RPMI7951 (cell line): ENCODE results near the gene COMMD1. TPM values are rescaled to one million over a fixed set of nuclear protein-coding genes. Genes with fewer than 3 reads are reported as not detected.
"Not testable (repeated sequence)": the region's sequence is repeated elsewhere in the genome, so short reads cannot be mapped to it uniquely, and the experiment has no call there.

Source experiments
- DNase-seq: peaks from one replicate; pipeline ENCODE4 v3.0.0-alpha.2; 2012; ENCODE audit warnings: low read depth
- total RNA-seq: library from RNA; depleted of rRNA; stranded (reverse); fragments of >200 nt; shearing (Covaris generic); gene quantifications from 2 replicates; pipeline ENCODE4 v1.2.3, GENCODE V29; 2014

The COMMD1 gene
- total RNA-seq, 1 experiment from 2014 or later, result 78.7 TPM

DNA sequence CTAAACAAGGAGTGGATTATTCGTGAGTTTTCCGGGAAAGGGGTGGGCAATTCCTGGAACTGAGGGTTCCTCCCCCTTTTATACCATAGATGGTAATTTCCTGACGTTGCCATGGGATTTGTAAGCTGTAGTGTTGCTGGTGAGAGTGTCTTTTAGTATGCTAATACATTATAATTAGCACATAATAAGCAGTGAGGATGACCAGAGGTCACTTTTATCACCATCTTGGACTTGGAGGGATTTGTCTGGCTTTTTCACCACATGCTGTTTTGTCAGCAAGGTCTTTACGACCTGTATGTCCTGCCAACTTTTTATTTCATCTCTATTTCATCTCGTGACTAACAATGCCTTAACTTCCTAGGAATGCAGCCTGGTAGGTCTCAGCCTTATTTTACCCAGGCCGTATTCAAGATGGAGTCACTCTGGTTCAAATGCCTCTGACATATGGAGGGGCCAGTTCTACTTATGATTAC is 165.7 kb downstream of the COMMD1 start:
- no peak for DNase-seq

DNA sequence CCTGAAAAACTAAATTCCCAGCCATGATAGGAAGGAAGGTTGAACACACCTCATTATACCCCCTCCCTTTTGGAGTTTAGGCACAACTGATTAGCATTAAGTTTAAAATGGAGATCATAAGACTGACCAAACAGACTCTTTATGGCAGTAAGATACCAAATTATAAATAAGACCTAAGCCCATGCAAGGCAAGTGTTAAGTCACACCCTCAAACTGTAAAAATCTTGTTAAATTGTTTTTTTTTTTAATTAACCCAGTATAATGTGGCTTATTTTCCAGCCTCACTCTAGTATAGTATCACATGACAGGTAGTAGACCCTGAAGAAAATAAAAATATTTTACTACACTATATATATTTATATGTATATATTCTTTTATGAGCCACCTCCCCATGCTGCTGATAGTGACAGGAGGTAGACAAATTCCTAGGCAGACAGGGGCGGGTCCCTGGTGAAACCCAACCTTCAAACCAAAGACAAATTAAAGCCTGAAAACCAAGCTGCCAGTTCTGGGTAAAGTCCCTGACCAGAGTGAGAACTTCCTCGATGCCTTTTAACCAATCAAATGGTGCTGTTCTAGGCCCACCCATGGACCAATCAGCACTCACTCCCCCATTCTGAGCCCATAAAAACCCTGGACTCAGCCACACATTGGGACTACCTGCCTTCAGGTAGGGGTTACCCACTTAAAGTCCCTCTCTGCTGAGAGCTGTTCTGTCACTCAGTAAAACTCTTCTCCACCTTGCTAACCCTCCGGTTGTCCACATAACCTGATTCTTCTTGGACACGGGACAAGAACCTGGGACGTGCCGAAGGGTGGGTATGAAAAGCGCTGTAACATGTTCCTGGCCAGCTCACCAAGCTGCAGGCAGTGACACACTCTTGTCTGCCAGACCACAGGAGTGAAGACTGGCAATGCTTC is 166.5 kb downstream of the COMMD1 start:
- no peak for DNase-seq

DNA sequence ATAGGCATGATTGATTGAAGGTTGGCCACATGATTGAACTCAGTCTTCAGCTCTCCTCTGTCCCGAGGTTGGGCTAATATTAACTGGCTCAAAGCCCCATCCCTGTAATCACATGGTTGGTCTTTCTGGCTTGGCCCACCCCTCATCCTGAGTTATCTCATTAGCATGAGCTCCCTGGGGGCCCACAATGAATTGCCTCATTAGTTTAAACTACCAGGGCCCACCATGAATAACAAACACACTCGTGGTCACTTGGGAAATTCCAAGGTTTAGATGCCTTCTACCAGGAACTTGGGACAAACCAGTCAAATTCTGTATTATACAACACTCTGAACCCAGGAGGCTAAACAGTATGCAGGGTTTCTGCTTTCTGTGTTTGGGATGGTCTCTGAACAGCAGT is 168.8 kb downstream of the COMMD1 start:
- no peak for DNase-seq

DNA sequence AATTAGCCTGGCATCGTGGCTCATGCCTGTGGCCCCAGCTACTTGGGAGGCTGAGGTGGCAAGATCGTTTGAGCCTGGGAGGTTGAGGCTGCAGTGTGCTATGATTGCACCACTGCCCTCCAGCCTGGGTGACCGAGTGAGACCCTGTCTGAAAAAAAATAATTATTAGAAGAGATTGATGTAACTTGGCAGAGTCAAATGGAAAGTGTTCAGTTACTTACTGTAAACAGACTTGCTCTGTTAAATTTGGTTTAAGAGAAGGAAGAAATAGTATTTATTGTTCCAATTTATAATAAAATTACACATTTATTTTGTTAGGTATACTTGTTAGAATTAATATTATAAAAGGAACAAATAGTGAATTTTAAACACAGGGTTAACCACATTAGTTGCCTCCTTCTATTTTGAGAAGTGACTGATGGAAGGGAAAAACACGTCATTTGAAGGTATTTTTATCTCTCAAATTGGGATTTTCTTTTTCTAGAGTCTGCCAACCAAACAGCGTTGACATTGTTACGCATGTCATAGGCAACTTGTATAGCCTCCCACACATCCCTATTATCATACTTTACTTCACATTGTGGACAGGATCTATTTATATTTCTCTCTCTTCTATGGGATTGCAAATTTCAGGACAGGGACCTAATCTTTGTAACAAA is 171.6 kb downstream of the COMMD1 start:
- no peak for DNase-seq

DNA sequence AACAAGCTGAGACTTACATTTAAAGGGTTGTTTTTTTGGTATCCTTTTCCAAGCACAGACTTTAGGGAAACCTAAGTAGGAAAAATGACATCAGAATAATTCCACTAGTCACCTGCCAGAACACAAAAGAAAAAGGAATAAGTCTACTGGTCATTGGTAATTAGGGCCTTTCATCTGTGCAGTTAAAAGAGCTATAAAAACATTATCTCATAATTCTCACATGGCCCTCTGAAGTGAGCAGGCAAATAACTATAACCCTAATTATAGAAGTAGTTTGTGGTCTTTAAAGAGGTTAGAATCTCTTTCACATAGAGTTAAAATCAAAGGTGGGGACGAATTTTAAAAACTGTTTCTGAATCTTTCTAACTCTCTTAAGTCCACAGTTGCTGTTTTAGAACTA is 179.3 kb downstream of the COMMD1 start:
- DNase-seq, result no peak

DNA sequence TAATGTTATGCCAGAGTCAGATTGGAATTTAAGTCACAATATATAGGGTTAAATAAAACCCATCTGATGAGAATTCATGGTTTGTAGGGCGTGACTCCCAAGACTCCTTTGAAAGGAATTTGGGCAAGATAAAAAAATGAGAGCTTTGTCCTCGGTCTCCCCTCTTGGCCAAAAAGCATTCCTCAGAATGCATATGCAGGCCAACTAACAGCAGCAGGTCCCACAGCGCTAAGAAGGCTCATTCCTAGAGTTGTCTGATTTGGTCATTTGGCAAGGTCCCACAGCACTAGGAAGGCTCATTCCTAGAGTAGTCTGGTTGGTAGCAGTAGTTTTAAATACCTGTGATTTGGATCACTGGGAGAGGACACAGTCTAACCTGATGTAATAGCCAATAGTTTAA is 184.2 kb downstream of the COMMD1 start:
- no peak for DNase-seq

DNA sequence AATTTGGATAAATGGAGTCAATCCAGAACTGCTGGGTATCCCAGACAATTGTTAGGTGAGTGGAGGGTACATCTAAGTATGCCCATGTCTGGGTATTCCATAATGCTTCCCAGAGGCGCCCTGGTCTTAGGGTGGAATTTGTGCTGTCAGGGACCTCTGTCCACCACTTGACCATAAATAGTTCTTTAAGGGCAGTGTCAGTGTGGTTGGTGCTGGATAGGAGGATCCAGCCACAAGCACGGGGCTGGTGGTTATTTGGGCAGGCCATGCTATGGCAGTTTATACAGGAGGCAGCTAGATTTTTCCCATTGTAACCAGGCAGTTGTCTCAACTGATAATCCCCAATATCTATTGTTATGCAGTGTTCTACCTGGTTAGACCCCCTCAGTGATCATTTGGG is 186.0 kb downstream of the COMMD1 start:
- no peak for DNase-seq

DNA sequence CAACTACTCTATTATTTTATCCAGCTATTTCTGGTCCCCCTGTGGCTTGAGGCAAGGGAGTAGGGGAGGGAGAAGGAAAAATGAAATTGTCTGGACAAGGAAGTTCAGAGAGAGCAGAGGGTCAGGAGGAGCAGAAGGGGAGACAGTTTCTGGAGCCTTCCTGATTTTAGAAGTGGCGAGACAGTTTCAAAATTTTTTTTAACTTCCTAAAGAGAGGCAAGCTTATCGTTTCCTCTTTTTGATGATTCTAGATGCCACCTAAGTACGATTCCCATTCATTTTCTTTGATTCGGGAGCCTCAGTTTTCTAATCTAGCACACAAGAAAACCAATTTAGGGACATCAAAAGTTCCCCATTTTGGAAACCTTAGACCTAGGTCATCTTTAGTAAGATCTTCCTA is 193.6 kb downstream of the COMMD1 start:
- no peak for DNase-seq

DNA sequence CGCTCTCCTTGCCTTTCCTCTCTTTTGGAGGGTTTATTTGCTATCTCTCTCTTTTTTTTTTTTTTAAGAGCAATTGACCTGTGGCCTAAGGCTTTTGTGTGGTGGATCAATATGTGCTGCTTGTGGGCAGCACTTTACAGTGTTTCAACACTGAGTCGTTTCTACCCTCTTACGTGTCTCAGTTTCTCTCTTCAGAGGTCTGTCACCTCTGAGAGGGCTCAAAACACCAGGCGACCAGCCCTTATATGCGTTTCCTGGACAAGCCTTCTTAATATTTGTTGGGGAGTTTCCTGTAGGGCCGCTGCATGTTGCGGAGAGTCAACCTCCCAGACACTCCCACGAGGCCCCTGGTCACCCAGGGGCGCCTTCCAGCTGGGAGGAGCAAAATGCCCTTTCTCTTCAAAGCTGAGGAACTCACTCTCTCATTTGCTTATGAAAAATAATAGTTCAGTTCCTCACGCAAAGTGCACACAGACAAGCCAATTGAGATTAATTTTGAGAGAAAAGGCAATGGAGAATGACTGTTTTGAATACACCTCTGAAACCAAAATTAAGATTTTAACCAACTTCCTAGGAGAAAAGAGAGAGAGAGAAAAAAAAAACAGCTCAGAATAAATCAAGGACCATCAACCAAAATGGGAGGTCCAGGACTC is 194.2 kb downstream of the COMMD1 start:
- no peak for DNase-seq

DNA sequence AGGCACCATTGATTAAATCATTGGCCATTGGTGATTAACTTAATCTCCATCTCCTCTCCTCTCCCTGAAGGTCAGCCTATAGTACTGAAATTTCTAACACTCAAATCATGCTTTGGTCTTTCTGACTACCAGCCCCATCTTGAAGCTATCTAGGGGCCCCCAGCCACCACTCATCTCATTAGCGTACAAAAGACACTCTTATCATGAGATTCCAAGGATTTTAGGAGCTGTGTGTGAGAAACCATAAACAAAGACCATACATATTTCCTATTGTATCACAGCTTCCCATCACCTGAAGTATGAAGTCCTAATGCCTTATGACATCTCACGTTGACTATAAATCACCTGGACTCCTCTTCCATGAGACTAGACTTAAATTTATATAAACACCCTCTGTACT is 196.4 kb downstream of the COMMD1 start:
- no peak for DNase-seq

DNA sequence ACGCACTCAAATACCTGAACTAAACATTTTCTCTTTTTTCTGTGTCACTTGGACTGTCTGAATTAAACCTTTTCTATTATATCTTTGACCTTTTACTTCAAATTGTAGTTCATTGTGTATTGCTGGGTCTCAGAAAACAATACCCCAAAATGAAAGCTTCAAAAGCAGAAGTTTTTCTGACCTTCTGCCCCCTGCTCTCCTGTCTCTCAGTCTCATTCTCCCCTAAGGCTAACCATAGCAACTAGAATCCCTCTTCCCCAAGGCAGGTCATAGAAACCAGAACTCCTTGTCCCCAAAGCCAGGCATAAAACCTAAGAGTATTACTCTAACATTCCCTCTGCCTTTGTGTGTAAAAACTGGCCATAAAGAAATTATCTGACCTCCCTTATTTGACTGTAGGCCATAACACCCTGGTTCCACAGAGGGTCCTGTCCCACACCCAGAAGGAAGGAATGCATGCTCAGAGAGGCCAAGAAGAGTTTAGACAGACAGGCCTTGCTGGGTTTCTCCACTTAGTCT is 197.0 kb downstream of the COMMD1 start:
- DNase-seq, result no peak

DNA sequence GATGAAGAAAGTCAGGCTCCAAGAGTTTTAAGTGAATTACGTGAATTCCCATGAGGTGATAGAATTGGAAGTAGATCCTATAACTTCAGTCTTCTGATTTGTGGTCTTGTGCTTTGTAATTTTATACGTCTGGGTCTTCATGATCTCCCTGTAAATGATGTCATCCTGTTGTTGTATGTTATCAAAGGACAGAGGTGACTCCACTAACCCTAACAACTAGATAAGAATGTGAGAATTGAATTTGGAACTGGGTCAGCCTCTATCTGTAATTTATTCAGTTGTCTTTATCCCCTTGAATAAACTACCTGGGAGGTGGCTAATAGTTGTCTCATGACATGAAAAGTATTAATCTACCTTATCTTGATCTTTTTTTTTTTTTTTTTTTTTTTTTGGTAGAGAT is 204.1 kb downstream of the COMMD1 start:
- DNase-seq, result no peak

DNA sequence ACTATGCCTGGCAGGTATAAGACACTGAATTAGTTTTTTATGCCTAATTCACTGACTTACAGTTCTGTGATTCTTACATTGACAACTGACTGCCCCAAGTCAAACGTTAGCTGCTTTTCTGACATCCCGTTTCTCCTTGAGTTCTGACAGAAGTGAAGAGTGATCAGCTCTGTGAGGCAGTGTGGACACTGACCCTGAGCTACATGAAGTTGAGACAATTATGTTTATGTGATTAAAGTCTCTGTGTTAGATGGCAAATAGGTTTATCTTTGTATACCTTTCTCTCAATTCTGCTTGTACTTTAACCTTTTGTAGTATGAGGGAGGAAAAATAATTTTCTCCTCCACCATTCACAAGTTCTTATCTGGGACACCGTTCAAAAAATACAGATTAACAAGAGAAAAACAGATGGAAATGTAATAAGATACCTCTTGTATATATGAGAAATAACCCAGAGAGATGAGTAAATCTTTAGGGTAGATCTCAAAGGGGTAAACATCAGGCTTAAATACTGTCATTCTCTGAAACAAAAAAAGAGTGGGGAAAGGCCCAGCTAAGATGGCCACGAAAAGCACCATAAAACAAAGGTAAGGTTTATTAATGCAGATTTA is 205.0 kb downstream of the COMMD1 start:
- no peak for DNase-seq

DNA sequence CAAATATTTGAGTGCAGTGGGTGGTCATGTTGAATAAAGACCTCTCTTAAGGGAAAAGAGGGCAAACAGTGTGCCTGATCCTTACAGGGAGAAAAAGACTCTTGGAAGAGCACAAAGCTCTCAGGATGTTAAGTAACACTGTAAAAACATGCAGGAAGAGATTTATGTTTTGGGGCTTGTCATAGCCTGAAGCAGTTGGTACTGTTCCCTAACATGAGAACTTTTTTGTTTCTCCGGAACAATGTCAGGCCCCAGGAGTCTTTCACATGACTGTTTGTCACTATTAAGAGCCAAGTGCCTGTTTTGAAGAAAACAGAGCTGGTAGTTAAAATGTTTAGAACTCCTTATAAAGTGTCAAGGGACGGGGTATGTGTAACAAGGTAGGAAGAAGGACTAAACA is 206.7 kb downstream of the COMMD1 start:
- DNase-seq, result peak; percentile 39

DNA sequence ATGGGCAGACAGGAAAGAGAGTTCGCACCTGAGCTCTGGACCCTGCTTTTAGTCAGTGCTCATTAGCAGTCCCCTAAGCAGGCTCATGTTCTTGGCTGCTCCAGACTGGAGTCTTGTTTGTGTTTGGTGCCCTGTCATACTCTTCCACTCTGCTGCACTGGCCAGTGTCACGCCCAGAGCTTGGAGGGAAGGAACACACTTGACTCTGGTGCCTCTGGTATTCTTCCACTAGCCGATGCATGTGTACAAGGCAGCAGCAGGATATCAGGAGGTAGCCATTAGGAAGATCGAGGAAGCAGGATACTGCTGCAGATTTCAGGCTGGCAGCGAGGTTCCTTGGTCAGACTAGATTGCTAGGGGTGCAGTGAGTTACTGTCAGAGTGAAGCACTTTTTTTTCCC is 209.1 kb downstream of the COMMD1 start:
- no peak for DNase-seq

DNA sequence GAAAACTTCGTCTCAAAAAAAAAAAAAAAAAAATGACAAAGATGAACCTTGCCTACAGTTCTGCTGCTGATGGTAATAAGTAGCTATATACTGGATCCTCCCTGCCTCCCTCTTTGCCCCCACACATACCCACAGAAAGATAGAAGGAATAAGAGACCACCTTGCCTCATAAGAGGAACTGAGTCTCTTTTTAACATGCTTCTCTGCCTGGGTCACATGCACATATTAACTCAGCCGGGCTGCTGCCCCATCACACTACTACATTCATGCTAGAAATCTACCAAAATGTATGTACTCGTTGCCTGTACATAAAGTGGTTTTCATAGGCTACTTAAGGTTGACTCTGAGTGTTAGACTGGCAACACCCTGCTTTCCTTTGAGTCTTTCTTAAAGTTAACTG is 211.5 kb downstream of the COMMD1 start:
- no peak for DNase-seq

DNA sequence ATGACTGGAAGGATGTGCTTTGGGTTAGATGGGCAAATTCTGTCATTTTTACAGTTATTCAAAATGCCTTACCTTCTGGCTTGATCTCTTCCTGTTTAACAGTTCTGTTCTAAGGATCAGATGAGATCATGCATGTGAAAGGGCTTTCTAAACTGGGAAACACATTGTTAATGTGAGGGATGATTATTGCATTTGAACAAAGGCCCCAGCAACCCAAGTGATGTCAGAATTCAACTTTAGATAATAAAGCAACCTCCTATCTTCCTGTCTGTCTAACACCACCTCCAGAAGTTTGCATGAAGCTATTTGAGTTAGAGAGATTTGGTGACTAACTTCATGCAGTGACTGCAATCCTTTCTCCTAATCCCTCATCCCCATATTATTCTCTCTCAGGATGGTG is 212.7 kb downstream of the COMMD1 start:
- DNase-seq, result no peak

DNA sequence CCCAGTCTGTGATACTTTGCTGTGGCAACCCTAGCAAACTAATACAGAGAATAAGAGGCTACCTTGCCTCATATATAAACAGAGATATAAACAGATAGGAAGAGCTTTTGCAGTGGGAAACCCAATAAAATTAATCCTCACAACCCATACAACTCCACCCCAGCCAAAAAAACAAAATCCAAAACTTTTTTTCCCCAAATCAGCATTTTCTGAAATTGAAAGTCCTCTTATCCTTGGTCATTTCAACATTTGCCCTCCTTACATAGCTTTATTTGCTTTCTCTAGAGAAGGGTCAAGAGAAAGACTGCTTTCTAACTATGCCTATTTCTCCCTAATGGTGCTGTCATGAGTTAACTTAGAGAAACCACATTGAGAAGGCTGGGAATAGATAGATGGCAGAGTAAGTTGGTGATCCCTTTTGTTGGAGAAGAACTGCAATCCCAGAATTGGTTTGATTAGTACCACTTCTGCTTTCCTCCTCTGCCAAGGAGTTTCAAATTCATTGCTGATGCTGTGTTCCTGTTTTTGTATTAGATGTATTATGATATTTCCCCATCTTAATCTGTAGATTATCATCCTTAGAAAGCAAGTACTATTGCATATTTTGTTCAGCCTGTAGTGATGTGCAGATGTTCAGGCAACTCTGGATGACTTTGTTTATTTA is 214.0 kb downstream of the COMMD1 start:
- no peak for DNase-seq

DNA sequence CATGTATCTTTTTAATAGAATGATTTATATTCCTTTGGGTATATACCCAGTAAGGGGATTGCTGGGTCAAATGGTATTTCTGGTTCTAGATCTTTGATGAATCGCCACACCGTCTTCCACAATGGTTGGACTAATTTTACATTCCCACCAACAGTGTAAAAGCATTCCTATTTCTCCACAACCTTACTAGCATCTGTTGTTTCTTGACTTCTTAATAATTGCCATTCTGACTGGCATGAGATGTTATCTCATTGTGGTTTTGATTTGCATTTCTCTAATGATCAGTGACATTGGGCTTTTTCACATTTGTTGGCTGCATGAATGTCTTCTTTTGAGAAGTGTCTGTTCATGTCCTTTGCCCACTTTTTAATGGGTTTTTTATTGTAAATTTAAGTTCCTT is 220.8 kb downstream of the COMMD1 start:
- not testable (repeated sequence) for DNase-seq

DNA sequence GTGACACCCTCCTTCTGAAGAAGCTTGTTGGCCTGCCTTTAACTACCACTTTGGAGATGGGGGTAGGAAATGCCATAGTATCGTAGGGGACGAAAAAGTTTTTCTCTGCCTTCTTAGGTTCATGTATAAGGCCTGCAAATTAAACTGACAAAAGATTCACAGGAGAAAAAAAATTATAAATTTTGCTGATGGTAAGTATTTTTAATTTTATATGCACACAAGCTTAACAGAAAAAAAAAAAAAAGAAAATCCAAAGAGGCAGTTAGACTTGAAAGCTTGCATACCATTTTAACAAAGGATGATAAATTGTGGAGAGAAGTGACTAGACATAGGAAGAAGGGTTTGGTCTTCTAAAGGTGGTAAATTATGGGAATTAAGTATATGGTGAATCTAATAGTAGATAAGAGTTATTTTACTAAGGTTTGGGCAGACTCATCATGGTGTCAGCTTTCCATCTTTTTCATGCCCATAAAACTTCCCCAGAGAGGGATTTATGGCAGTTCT is 227.9 kb downstream of the COMMD1 start:
- DNase-seq, result no peak
